H1 (cell line): ENCODE results near the gene MANSC1. TPM values are rescaled to one million over a fixed set of nuclear protein-coding genes. Genes with fewer than 3 reads are reported as not detected.

ENCODE experiments used
- CTCF ChIA-PET: fragments of 300-600 bp; sonication (Branson Sonifier 250); formaldehyde crosslinking; loops from one replicate; lab custom pipeline; 2021; ENCODE audit not compliant: partially characterized antibody; lab: Charles Lee
- POLR2A ChIA-PET: fragments of 300-600 bp; sonication (Branson Sonifier 250); formaldehyde crosslinking; loops from one replicate; lab custom pipeline; 2021; ENCODE audit warnings: inconsistent platforms; ENCODE audit not compliant: partially characterized antibody; lab: Charles Lee
- DNase-seq, 2 experiments: peaks; one replicate each; pipeline versions ENCODE4 v3.0.0 to v3.0.0-alpha.2; 2010 to 2022; ENCODE audit warnings: low spot score in 2 of 2, low read depth in 1 of 2, mixed read lengths in 1 of 2
- FAIRE-seq: peaks from 2 replicates; lab custom pipeline; 2011; peaks lifted over from hg19 to GRCh38; lab: Jason Lieb, UNC
- H2AFZ ChIP-seq: 2 replicates; pipeline ENCODE4 v1.8.1; 2012; ENCODE audit warnings: low read length, inconsistent platforms
- H2AK5ac ChIP-seq: 2 replicates; pipeline ENCODE4 v1.6.1; 2013; ENCODE audit warnings: low read depth, low read length
- H2BK120ac ChIP-seq: replicated peaks from 2 replicates; pipeline ENCODE3; 2013; ENCODE audit warnings: low read depth, low read length, inconsistent platforms
- H2BK12ac ChIP-seq: 2 replicates; pipeline ENCODE4 v1.6.1; 2013; ENCODE audit warnings: low read depth, low read length
- H2BK15ac ChIP-seq: 2 replicates; pipeline ENCODE4 v1.6.1; 2013; ENCODE audit warnings: low read length
- H2BK20ac ChIP-seq: 2 replicates; pipeline ENCODE4 v1.6.1; 2013; ENCODE audit warnings: low read length
- H2BK5ac ChIP-seq: 2 replicates; pipeline ENCODE4 v1.6.1; 2013; ENCODE audit warnings: low read depth, low read length
- H3K14ac ChIP-seq: 2 replicates; pipeline ENCODE4 v1.6.1; 2013; ENCODE audit warnings: inconsistent platforms; ENCODE audit not compliant: insufficient read length
- H3K18ac ChIP-seq: 2 replicates; pipeline ENCODE4 v1.6.1; 2013; ENCODE audit warnings: low read length; ENCODE audit errors: extremely low read depth
- H3K23ac ChIP-seq: 2 replicates; pipeline ENCODE4 v1.6.1; 2013; ENCODE audit warnings: inconsistent platforms; ENCODE audit not compliant: insufficient read length
- H3K23me2 ChIP-seq: 2 replicates; pipeline ENCODE4 v1.6.1; 2013; ENCODE audit warnings: low read depth, low read length
- H3K27ac ChIP-seq: 2 replicates; pipeline ENCODE4 v1.6.1; 2011; ENCODE audit warnings: low read depth, low read length, inconsistent platforms
- H3K27me3 ChIP-seq, 4 experiments: replicated peaks in 1 of 4; 1 replicate in 1 of 4; 2 replicates in 3 of 4; pipeline versions ENCODE4 v1.6.1 to v1.8.1; 2011 to 2013; ENCODE audit warnings: low read length in 3 of 4, mild to moderate bottlenecking in 3 of 4, inconsistent platforms in 2 of 4, mixed read lengths in 2 of 4, moderate library complexity in 1 of 4; ENCODE audit not compliant: control insufficient read depth in 3 of 4, insufficient read depth in 3 of 4; ENCODE audit errors: extremely low read depth in 1 of 4
- H3K36me3 ChIP-seq, 4 experiments: 2 replicates each; pipeline versions ENCODE4 v1.6.1 to v1.8.1; 2011 to 2013; ENCODE audit warnings: mild to moderate bottlenecking in 4 of 4, low read length in 3 of 4, moderate library complexity in 2 of 4, control low read depth in 1 of 4, inconsistent platforms in 1 of 4; ENCODE audit not compliant: insufficient read depth in 4 of 4, control insufficient read depth in 2 of 4
- H3K4ac ChIP-seq: replicated peaks from 2 replicates; pipeline ENCODE3; 2013; ENCODE audit warnings: low read length, low read depth, mixed read lengths, inconsistent platforms; ENCODE audit not compliant: insufficient read length
- H3K4me1 ChIP-seq, 4 experiments: replicated peaks in 1 of 4; 1 replicate in 1 of 4; 2 replicates in 3 of 4; pipeline versions ENCODE4 v1.6.1 to v1.8.1; 2011 to 2013; ENCODE audit warnings: low read length in 3 of 4, inconsistent platforms in 2 of 4, mixed read lengths in 1 of 4; ENCODE audit not compliant: insufficient read depth in 4 of 4, control insufficient read depth in 3 of 4
- H3K4me2 ChIP-seq, 2 experiments: 2 replicates each; pipeline versions ENCODE4 v1.6.1 to v1.8.1; 2011 to 2013; ENCODE audit warnings: low read depth in 2 of 2, low read length in 2 of 2, control low read depth in 1 of 2, inconsistent platforms in 1 of 2, mild to moderate bottlenecking in 1 of 2; ENCODE audit not compliant: insufficient read depth in 1 of 2
- H3K4me3 ChIP-seq, 4 experiments: fragments of 200-600, 300-600 bp in 1 of 4; sonication (generic), shearing (Covaris generic), sonication (Bioruptor Twin) in 1 of 4; 2 replicates each; pipeline versions ENCODE4 v1.5.1 to v1.8.1; 2011 to 2016; ENCODE audit warnings: low read length in 4 of 4, low read depth in 3 of 4, control low read depth in 2 of 4, inconsistent platforms in 2 of 4, mild to moderate bottlenecking in 2 of 4, mixed read lengths in 1 of 4, moderate library complexity in 1 of 4; ENCODE audit not compliant: insufficient read depth in 2 of 4; ENCODE audit errors: extremely low read depth in 1 of 4
- H3K56ac ChIP-seq: replicated peaks from 2 replicates; pipeline ENCODE3; 2013; ENCODE audit warnings: low read depth, mild to moderate bottlenecking, mixed read lengths, low read length, inconsistent platforms; ENCODE audit not compliant: insufficient read length
- H3K79me1 ChIP-seq: 2 replicates; pipeline ENCODE4 v1.6.1; 2013; ENCODE audit warnings: low read depth, low read length, control low read depth
- H3K79me2 ChIP-seq, 2 experiments: 2 replicates each; pipeline versions ENCODE4 v1.6.1 to v1.8.1; 2012 to 2013; ENCODE audit warnings: low read length in 2 of 2, mild to moderate bottlenecking in 2 of 2, inconsistent platforms in 1 of 2; ENCODE audit not compliant: insufficient read depth in 2 of 2, control insufficient read depth in 1 of 2
- H3K9ac ChIP-seq, 4 experiments: replicated peaks in 1 of 4; 1 replicate in 1 of 4; 2 replicates in 3 of 4; pipeline versions ENCODE4 v1.6.1 to v1.8.1; 2011 to 2013; ENCODE audit warnings: low read depth in 3 of 4, low read length in 3 of 4, control low read depth in 2 of 4, mild to moderate bottlenecking in 2 of 4, moderate library complexity in 2 of 4, inconsistent platforms in 1 of 4; ENCODE audit errors: extremely low read depth in 1 of 4
- H3K9me3 ChIP-seq, 2 experiments: 2 replicates each; pipeline versions ENCODE4 v1.6.1 to v1.8.1; 2012 to 2013; ENCODE audit warnings: mild to moderate bottlenecking in 2 of 2, moderate library complexity in 2 of 2, control low read depth in 1 of 2, inconsistent platforms in 1 of 2, low read depth in 1 of 2, low read length in 1 of 2, mixed read lengths in 1 of 2; ENCODE audit not compliant: insufficient read depth in 2 of 2
- H4K20me1 ChIP-seq, 2 experiments: replicated peaks in 1 of 2; 2 replicates each; pipeline versions ENCODE3 to v1.8.1; 2011 to 2013; ENCODE audit warnings: inconsistent platforms in 2 of 2, low read length in 2 of 2, mild to moderate bottlenecking in 1 of 2; ENCODE audit not compliant: insufficient read depth in 2 of 2, control insufficient read depth in 1 of 2
- H4K5ac ChIP-seq: 2 replicates; pipeline ENCODE4 v1.6.1; 2013; ENCODE audit warnings: low read length, low read depth, mixed read lengths, inconsistent platforms; ENCODE audit not compliant: insufficient read length
- H4K8ac ChIP-seq: 2 replicates; pipeline ENCODE4 v1.8.0; 2013; ENCODE audit warnings: mild to moderate bottlenecking, moderate library complexity, low read length, inconsistent platforms; ENCODE audit not compliant: insufficient read depth; ENCODE audit errors: extremely low read depth
- H4K91ac ChIP-seq: replicated peaks from 2 replicates; pipeline ENCODE3; 2013; ENCODE audit warnings: low read length, mixed read lengths, inconsistent platforms; ENCODE audit not compliant: insufficient read length
- CTCF ChIP-seq, 3 experiments: IDR thresholded peaks; 1 replicate in 2 of 3; 2 replicates in 1 of 3; pipeline versions ENCODE4 v1.5.1 to v1.6.1; 2011; ENCODE audit warnings: low read length in 3 of 3, mild to moderate bottlenecking in 3 of 3, inconsistent platforms in 2 of 3, low read depth in 1 of 3, moderate library complexity in 1 of 3; ENCODE audit not compliant: insufficient read depth in 1 of 3; ENCODE audit errors: control extremely low read depth in 1 of 3
- POLR2AphosphoS5 ChIP-seq: IDR thresholded peaks from 2 replicates; pipeline ENCODE4 v1.6.1; 2011; ENCODE audit warnings: low read depth, low read length
- TAF1 ChIP-seq: IDR thresholded peaks from 2 replicates; pipeline ENCODE4 v1.6.1; 2011; ENCODE audit warnings: mild to moderate bottlenecking, low read depth, low read length
- WGBS, 2 experiments: shearing (Covaris generic) in 1 of 2; methylation state at CpG; one replicate each; pipeline versions ENCODE4 v1.1.6 to v1.1.7; 2013 to 2015; ENCODE audit warnings: low lambda C conversion rate in 2 of 2, mixed read lengths in 2 of 2, inconsistent platforms in 1 of 2, low coverage in 1 of 2, missing lambda C conversion rate in 1 of 2; ENCODE audit not compliant: insufficient replicate concordance in 2 of 2, insufficient coverage in 1 of 2, insufficient read length in 1 of 2; ENCODE audit errors: extremely low coverage in 1 of 2, missing lambda C conversion rate in 1 of 2; 5-methylcytosine and 5-hydroxymethylcytosine counted together
- long read RNA-seq, 2 experiments: library from RNA in 1 of 2; library from capped mRNA in 1 of 2; stranded (forward); transcript quantifications; one replicate each; pipeline ENCODE4 v2.0.0, GENCODE V29; 2021; ENCODE audit warnings: inconsistent platforms in 1 of 2
- polyA minus RNA-seq, 3 experiments: library from RNA; depleted of rRNA, polyadenylated mRNA; stranded (reverse); fragments of >200 nt; gene quantifications; 1 replicate in 2 of 3; 2 replicates in 1 of 3; pipeline ENCODE4 v1.2.3, GENCODE V29; 2011
- polyA plus RNA-seq, 7 experiments: library from polyadenylated mRNA; depleted of rRNA in 3 of 7; stranded (reverse) in 5 of 7; unstranded in 2 of 7; fragments of >200 nt in 5 of 7; fragments of 200-250 nt in 2 of 7; gene quantifications; 1 replicate in 5 of 7; 2 replicates in 1 of 7; 4 replicates in 1 of 7; pipeline versions ENCODE4 v1.2.1 to v1.2.3, GENCODE V29; 2011 to 2013; ENCODE audit warnings: missing spikeins in 2 of 7, mixed read lengths in 2 of 7
- total RNA-seq: library from RNA; stranded (reverse); fragmentation: NEBNext Ultra II Directional; extraction: Animal tissue kit (Norgen Biotek cat#: 25700); gene quantifications from 2 replicates; pipeline ENCODE4 v1.2.1, GENCODE V29; 2021
- TF ChIP-seq, protein P1 (sequence below): IDR thresholded peaks from 2 replicates; pipeline ENCODE4 v1.6.1; 2012; ENCODE audit warnings: inconsistent platforms

MANSC1 gene
- total RNA-seq (6.1 and 8.9 TPM in 2 replicates), polyA plus RNA-seq (2011; rRNA removed) (2.0 and 2.5 TPM in 2 replicates), polyA minus RNA-seq (2011; rRNA and poly(A)+ RNA removed) (1.4 and 2.6 TPM in 2 replicates)
- 1.9 TPM for polyA plus RNA-seq (2011; cell fraction: cytosol; rRNA removed)
- polyA plus RNA-seq (2011; cell fraction: nucleus; rRNA removed): 1.2 TPM
- 4.0 to 6.1 TPM (median 5.3 TPM) in 4 replicates for polyA plus RNA-seq (2012, experiment 1 of 2)
- 2.4 TPM for polyA plus RNA-seq (2012, experiment 2 of 2)
- 14.7 TPM for polyA plus RNA-seq (2013, experiment 1 of 2)
- polyA plus RNA-seq (2013, experiment 2 of 2): 15.8 TPM
- polyA minus RNA-seq (2011; cell fraction: cytosol; rRNA and poly(A)+ RNA removed): 1.6 TPM
- polyA minus RNA-seq (2011; cell fraction: nucleus; rRNA and poly(A)+ RNA removed): 0.90 TPM
- long read RNA-seq, experiment 1, full-length matches to known transcripts: 4 of 8 reads
- long read RNA-seq, experiment 1, partial matches to known transcripts: 0 of 8 reads
- long read RNA-seq, experiment 1, other reads (novel, unspliced or antisense): 4 of 8 reads
- long read RNA-seq, experiment 2: 0 reads

- peak within 1 kb of the TSS; percentile 35 for H4K5ac ChIP-seq
- no peak within 1 kb of the TSS for H2BK5ac ChIP-seq
- peak within 1 kb of the TSS; percentile 60 for H2BK120ac ChIP-seq
- no peak within 1 kb of the TSS for H2AK5ac ChIP-seq
- H3K4me2 ChIP-seq: peak within 1 kb of the TSS; percentile 58 to 72
- no peaks in the 10 kb centered on the region for H4K20me1 ChIP-seq
- no peak within 1 kb of the TSS for H3K4ac ChIP-seq
- peak within 1 kb of the TSS; percentile 36 for H3K56ac ChIP-seq
- peak within 1 kb of the TSS; percentile 75 for H4K8ac ChIP-seq
- H3K23ac ChIP-seq: no peak within 1 kb of the TSS
- H3K23me2 ChIP-seq: peaks cover 7% of the 10 kb centered on the region; the same call in 1 of the 2 replicates
- FAIRE-seq: no peak
- H2BK20ac ChIP-seq: no peak within 1 kb of the TSS
- H3K36me3 ChIP-seq: no peaks in the 10 kb centered on the region
- H3K4me1 ChIP-seq: peaks cover 0 to 3% (median 1%) of the 10 kb centered on the region in 4 experiments; a peak in 3 of 7 replicates
- H3K79me1 ChIP-seq: no peaks in the 10 kb centered on the region
- DNase-seq: peak in 1 of 2 experiments; percentile 82
- H4K91ac ChIP-seq: peak within 1 kb of the TSS; percentile 86
- CTCF ChIA-PET: interaction anchor here (0.6 to 3.5 kb wide), 18 partner anchors 8 to 355 kb away, joined by 3 to 38 read pairs (median 4); no protein-coding TSS in a partner anchor
- H3K79me2 ChIP-seq: no peaks in the 10 kb centered on the region
- H3K27ac ChIP-seq: no peak within 1 kb of the TSS
- 1% methylated on average over 47 of the region's 68 CpGs; no CpG with 5 or more reads in 1 of the 2 experiments for WGBS, 2 experiments
- H3K27me3 ChIP-seq: 0 out of 7 replicates have a peak, but pooled peaks cover 0 to 4% (median 0%) of the 10 kb centered on the region in 4 experiments
- 0 out of 4 replicates have a peak, but pooled peaks cover 0 to 2% of the 10 kb centered on the region in 2 experiments for H3K9me3 ChIP-seq
- peak within 1 kb of the TSS; percentile 98 for H3K18ac ChIP-seq
- H3K9ac ChIP-seq: peak within 1 kb of the TSS in 2 of 4 experiments; percentile 31 to 34; a peak in 2 of 7 replicates
- POLR2A ChIA-PET: interaction anchor here (0.9 to 1.5 kb wide), 5 partner anchors 9 to 266 kb away, joined by 3 to 12 read pairs (median 3); partner anchors contain the start of gene LRP6
- H2BK15ac ChIP-seq: no peak within 1 kb of the TSS
- peak within 1 kb of the TSS; percentile 58; the same call in 1 of the 2 replicates for H2AFZ ChIP-seq
- H2BK12ac ChIP-seq: peak within 1 kb of the TSS; percentile 32; the same call in 1 of the 2 replicates
- H3K4me3 ChIP-seq: peak within 1 kb of the TSS; percentile 48 to 72 (median 60)
- no peak within 1 kb of the TSS for H3K14ac ChIP-seq
- TF ChIP-seq TAF1 (peak; percentile 63; the same call in 1 of the 2 replicates), CTCF (IDR thresholded peaks at IDR 0.05; ENCODE audit: control extremely low read depth in 1 of 3, insufficient read depth in 1 of 3, low read depth in 1 of 3, low read length in 3 of 3) (peak; percentile 14 to 66 (median 43); a peak in 3 of 4 replicates), POLR2AphosphoS5 (0 out of 2 replicates have a peak, but pooled peaks have one; percentile 45)
- TF ChIP-seq, protein P1, sequence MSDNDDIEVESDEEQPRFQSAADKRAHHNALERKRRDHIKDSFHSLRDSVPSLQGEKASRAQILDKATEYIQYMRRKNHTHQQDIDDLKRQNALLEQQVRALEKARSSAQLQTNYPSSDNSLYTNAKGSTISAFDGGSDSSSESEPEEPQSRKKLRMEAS: peak; percentile 89
Observed at GRCh38 chr12:12349711-12350665, at the start of gene MANSC1. Gene MANSC1 (minus strand): TSS chr12:12350242. CDS start chr12:12343314, 6,928 bp downstream.
